ENCODE results near the gene ASB6. TPM values are rescaled to one million over a fixed set of nuclear protein-coding genes. Genes with fewer than 3 reads are reported as not detected.

ASB6 gene
- total and polyA plus RNA-seq, 2 experiments from 2014 or later: 8.8 to 19.8 TPM

DNA sequence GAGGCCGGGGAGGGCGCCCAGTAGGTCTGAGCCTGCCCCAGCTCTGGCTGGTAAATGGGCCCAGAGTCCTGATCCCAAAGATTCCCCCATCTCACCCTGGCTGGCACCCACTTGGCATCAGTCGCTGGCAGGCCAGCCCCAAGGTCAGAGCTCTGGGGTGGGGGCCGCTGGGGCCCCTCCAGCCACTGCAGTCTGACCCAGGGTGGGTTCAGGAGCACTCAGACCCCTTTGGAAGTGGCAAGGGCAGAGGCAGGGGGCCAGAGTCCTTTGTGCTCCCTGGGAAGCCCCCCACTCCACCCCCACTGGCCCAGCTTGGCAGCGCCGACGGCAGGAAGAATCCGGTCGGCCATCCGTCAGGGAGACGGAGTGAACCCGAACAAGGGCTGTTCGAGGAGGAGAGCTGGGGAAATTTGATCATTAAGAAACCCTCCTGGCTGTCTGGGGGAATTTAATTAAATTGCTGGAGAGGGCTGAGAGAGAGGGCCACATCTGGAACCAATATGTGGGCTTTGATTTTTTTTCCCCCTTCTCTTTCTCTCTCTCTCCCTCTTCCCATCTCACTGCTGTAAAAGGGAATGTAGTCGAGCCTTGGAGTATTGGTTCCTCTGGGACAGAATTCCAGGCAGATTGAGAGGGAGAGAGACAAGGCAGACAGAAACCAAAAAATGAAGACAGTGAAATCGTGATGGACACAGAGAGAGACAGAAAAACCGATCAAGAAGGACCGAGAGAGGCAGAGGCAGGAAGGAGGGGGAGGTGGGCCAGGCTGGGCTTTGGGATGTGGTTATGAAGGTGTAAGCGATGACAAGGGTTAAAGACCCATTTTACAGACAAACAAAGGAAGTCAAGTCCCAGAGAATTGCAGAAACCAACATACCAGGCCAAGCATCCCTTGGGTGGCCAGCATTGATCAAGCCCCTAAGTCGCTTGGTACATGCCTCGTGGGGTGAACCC is 8.1 kb upstream of the ASB6 start:
- H3K27me3 Mint-ChIP-seq (ENCODE audit: insufficient read depth, low read depth, poor library complexity): peaks cover 14% of the 10 kb centered on the region
- Histone ChIP-seq H3K27me3 (ENCODE audit: insufficient read depth) (no peaks in the 10 kb centered on the region), H4K20me1 (replicated peaks; ENCODE audit: insufficient read depth) (no peaks in the 10 kb centered on the region), H3K4me2 (no peak overlapping the region), H3K4me1 (ENCODE audit: insufficient read depth) (no peaks in the 10 kb centered on the region; the same call in 1 of the 2 replicates), H3K79me2 (replicated peaks; ENCODE audit: insufficient read depth) (no peaks in the 10 kb centered on the region), H3K27ac (ENCODE audit: low read depth) (no peak overlapping the region), H3K36me3 (ENCODE audit: insufficient read depth) (no peaks in the 10 kb centered on the region), H2AFZ (no peak overlapping the region), H3F3A (replicated peaks; ENCODE audit: low read depth) (no peaks in the 10 kb centered on the region), H3K4me3 (no peak overlapping the region), H3K9me2 (ENCODE audit: insufficient read depth) (no peaks in the 10 kb centered on the region)
- no peaks in the 10 kb centered on the region for H3K4me1 Mint-ChIP-seq
- TF ChIP-seq ZNF462 (CRISPR knock-in tag; IDR thresholded peaks at IDR 0.05): no peak
- TF ChIP-seq EZH2phosphoT487 (IDR thresholded peaks at IDR 0.05; ENCODE audit: unreplicated experiment): no peak
- TF ChIP-seq JUNB (IDR thresholded peaks at IDR 0.05; ENCODE audit: unreplicated experiment): no peak
- TF ChIP-seq STAT1 (IDR thresholded peaks at IDR 0.05; ENCODE audit: unreplicated experiment): no peak
- TF ChIP-seq ZNF331 (CRISPR knock-in tag; IDR thresholded peaks at IDR 0.05; ENCODE audit: low read depth): no peak
- TF ChIP-seq NANOG (IDR thresholded peaks at IDR 0.05; ENCODE audit: borderline replicate concordance): no peak
- no peak for TF ChIP-seq REST (IDR thresholded peaks at IDR 0.05; ENCODE audit: unreplicated experiment)
- TF ChIP-seq EZH2 (IDR thresholded peaks at IDR 0.05; ENCODE audit: low read depth, unreplicated experiment): no peak
- no peak for TF ChIP-seq ZNF114 (CRISPR knock-in tag; IDR thresholded peaks at IDR 0.05)
- TF ChIP-seq CREB1 (CRISPR knock-in tag; IDR thresholded peaks at IDR 0.05; ENCODE audit: low read depth): no peak
- no peak for TF ChIP-seq POLR2AphosphoS5 (IDR thresholded peaks at IDR 0.05; ENCODE audit: low read depth)
- TF ChIP-seq CTCF (conservative IDR thresholded peaks at IDR 0.05; ENCODE audit: low read depth in 2 of 2): no peak
- no peaks in the 10 kb centered on the region for H3K9me3 Mint-ChIP-seq
- no peak for DNase-seq (ENCODE audit: low spot score)
- ATAC-seq: no peak
- H3K36me3 Mint-ChIP-seq (ENCODE audit: low read depth): no peaks in the 10 kb centered on the region
- no peak overlapping the region for H3K27ac Mint-ChIP-seq
- no peak overlapping the region for H3K4me3 Mint-ChIP-seq
